HG02759 (cell line): Measurements from ENCODE around the gene ACAA1.
"Not testable (repeated sequence)": the region's sequence is repeated elsewhere in the genome, so short reads cannot be mapped to it uniquely, and the experiment has no call there.

ENCODE experiments used
- ATAC-seq: cut with Tn5 transposase; IDR thresholded peaks from one replicate; pipeline ENCODE4 v1.9.1; 2021; ENCODE audit warnings: mild to moderate bottlenecking, moderate library complexity; ENCODE audit not compliant: unreplicated experiment

Gene ACAA1

DNA sequence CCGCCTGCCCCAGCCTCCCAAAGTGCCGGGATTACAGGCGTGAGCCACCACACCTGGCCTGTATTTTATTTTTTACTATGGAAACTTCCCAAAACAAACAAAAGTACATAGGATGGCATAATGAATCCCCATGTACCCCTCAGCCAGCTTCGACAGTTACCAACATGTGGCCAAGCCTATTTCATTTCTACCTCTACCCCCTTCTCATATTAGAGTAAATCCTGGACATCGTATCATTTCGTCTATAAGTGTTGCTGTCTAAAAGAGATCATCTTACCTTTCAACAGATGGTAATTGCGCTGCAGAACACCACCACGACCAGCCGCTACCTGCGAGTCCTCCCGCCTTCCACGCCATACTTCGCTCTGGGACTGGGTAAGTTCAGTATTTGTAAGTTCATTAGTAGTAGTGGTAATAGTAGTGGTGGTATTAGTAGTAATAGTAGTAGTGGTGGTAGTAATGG lies 53.0 kb downstream of the ACAA1 start:
- ATAC-seq = no peak

GRCh38 chr3:38083254-38083653 lies 53.7 kb downstream of the ACAA1 start:
- not testable (repeated sequence) for ATAC-seq

- not testable (repeated sequence) for ATAC-seq
Measured at GRCh38 chr3:38082296-38082695, 54.6 kb downstream of the ACAA1 start.

DNA sequence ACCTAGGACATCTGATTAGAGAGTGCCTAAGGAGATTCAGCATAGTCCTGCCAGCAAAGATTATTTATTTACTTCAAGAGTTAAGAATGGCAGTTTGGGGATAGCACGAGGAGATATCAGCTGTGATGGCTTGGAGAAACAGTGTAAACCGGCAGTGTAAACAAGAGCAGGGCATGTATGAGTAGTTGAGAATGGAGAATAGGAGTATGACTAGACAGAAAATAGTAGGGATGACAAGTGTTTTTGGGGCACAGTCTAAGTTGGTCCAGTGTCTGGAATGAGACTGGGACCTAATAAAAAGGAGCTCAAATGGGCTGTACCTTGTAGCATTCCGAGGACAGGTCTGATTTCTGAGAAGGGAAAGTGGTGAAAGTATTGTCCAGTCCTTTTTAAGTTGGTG lies 59.9 kb downstream of the ACAA1 start:
- ATAC-seq = not testable (repeated sequence)
